Hindlimb muscle (tissue), 1 donor: Measurements from ENCODE around the gene PAX7. TPM values are rescaled to one million over a fixed set of nuclear protein-coding genes. Genes with fewer than 3 reads are reported as not detected.
"Not testable (repeated sequence)": the region's sequence is repeated elsewhere in the genome, so short reads cannot be mapped to it uniquely, and the experiment has no call there.

Source experiments
- DNase-seq: peaks from one replicate; pipeline ENCODE4 v3.0.0-alpha.2; 2013
- polyA plus RNA-seq: library from polyadenylated mRNA; unstranded; fragments of 120-200 nt; gene quantifications from one replicate; pipeline ENCODE4 v1.2.1, GENCODE V29; 2013; ENCODE audit not compliant: insufficient read length

The PAX7 gene
- polyA plus RNA-seq = 52.1 TPM

- no peak for DNase-seq
These were observed at the start of gene PAX7 for GRCh38 chr1:18630511-18631495. TSS of gene PAX7 (plus strand) at chr1:18630846. CDS start at chr1:18631604, 758 bp downstream.

DNA sequence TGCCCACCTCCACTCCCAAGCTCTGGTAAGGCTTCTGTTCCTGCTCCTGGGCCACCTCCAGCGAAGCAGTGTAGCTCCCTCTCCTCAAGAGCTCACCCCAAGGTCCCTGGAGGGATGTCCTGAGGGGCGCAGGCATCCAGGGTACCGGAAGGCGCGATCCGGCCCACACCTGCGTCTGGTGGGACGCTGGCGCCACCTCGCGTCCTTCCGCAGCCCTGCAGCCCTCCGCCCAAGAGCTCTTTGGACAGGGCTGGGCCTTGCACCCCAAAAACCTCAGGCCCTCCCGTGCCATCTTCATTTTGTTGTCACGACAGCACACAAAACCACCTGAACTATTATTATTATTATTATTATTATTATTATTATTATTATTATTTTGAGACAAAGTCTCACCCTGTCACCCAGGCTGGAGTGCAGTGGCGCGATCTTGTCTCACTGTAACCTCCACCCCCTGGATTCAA, 49.2 kb upstream of the PAX7 start:
- no peak for DNase-seq

GRCh38 chr1:18582890-18583289, 47.8 kb upstream of the PAX7 start:
- no peak for DNase-seq

DNA sequence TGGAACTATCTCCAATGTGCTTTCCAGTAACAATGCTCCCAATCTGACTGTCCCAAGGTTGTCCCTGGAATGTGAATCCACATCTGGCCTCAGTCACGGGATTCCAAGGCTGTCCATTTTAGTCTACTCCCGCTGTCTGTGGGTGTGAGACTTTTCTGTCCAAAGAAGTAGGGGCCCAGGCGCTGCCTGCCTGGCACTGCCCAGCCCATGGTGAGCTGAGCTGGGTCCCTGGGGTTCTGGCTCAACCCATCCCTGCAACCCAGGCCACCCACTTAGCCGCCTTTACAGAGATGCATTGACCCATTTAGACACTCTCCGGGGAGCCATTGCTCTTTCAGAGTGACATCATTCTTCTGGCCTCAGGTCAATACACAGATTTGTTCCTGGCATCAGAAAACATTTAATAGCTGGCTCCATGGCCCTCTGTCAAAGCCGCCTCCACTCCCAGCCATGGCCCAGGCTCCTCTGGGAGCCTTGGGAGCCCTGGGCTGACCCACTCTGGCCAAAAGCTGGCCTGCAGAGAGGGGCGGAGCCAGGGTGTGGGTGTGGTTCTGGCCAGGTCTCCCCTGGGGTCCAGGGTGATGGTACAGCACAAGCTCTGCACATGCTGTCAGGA, 47.2 kb upstream of the PAX7 start:
- DNase-seq = peak; percentile 51

- not testable (repeated sequence) for DNase-seq
These were observed 44.6 kb upstream of the PAX7 start for GRCh38 chr1:18586016-18586415.

DNA sequence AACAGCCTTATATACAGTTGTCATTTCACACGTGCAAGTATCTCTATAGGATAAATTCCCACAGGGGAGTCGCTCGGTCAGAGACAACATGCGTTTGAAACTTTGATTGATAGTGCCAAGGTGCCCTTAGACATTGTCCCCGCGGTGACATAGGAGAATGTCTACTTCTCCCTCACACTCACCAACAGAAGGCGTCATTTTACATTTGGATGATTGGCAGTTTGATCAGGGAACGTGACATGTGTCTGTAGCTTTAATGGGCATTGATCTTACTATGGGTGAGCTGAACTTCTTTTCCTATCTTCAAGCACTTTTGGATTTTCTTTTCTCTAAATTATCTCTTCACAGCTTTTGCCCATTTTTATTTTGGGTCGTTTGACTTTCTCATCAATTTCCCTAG, 42.6 kb upstream of the PAX7 start:
- DNase-seq = no peak

DNA sequence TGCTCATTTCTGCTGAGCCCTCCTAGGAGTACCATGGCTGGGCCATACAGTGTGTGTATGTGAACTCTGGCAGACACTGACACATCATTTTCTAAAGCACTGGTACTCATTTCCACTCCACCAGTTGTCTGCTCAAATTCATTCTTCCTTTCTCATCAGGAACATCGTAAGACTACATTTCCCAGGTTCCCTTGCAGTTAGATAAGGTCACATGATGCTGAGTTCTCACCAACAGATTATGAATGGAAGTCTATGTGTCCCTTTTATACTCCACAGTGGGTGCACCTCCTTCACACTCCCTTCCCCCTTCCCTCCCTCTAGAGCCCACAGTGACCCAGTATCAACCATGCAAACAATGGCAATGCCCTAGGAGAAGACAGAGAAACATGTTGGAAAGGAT, 38.3 kb upstream of the PAX7 start:
- no peak for DNase-seq

- DNase-seq = peak; percentile 61
These were observed 33.2 kb upstream of the PAX7 start for GRCh38 chr1:18597160-18598042.

- peak; percentile 87 for DNase-seq
These were observed 31.6 kb upstream of the PAX7 start for GRCh38 chr1:18599086-18599485.

GRCh38 chr1:18599704-18600103, 30.9 kb upstream of the PAX7 start:
- no peak for DNase-seq

DNA sequence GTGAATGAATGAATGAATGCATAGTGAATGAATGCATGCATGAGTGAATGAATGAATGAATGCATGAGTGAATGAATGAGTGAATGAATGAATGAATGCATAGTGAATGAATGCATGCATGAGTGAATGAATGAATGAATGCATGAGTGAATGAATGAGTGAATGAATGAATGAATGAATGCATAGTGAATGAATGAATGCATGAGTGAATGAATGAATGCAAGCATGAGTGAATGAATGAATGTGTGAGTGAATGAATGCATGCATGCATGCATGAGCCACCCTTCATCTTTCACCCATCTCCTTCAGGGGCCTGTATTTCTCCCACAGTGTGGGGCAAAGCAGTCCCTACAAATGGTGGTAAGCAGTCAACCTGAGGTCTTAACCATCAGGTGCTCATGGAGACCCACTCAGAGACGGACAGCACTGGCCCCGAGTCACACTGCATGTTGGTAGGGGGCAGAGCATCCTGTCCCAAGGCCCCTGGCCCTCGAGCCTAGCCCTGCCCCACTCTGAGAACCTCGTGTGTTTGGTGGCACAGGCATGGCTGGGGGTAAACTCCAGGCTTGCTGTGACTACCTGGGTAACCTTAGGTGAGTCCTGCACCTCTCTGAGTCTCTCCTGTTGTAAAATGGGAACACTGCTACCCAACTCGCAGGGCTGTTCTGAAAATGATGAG, 28.0 kb upstream of the PAX7 start:
- DNase-seq = no peak

GRCh38 chr1:18603212-18603852, 27.3 kb upstream of the PAX7 start:
- DNase-seq = no peak

DNA sequence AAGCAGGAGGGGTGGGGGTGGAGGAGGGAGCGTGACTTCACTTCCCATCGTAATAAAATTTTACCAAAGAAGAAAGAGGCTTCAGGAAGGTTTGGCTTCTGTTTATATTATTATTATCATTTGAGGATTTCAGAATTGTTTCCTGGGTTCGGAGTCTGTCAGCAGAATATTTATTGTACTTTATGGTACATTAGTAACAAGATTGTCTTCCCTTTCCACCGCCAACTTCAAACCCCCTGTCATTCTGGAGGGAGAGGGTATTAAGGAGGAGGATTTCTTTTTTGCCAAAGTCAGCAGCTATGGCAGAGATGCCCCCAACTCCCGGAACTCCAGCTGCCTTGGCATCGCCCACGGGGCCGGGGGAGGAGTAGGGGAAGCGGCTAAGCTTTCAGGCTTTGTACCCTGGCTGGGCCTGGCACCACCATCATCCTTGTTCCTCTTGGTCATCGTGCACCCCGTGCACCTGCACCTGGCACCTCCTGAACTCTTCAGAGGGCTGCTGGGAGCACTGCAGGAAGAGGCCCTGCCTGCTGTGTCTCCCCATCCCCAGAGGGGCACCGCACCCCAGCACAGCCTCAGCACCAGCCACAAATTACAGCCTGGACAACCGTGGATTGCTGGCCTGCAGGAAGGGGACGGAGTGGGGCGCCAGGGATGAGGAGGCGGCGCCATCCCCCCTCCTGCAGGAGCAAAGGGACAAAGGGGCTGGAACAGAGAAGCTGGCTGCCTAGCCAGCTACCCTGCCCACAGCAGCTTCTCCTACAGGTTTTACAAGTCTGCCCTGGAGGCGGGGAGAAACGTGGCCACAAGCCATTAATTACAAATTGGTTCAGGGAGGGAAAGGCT, 24.0 kb upstream of the PAX7 start:
- no peak for DNase-seq

GRCh38 chr1:18607289-18607760, 23.3 kb upstream of the PAX7 start:
- DNase-seq = no peak

DNA sequence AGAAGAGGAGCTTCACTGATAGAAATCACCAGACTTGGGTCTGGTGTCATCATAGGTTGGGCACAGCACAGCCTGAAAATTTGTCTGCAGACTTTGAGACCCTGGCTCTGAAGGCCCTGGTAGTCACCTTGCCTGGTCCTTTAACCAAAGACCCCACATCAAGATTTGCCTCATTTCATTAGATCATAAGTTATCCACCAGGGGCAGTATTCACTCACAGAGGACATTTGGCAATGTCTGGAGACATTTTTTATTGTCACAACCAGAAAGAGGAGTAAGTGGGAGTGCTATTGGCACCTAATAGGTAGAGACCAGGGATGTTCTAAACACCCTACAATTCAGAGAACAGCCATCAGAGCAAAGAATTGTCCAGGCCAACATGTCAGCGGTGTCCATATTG, 22.1 kb upstream of the PAX7 start:
- DNase-seq = no peak

GRCh38 chr1:18611311-18611710, 19.3 kb upstream of the PAX7 start:
- no peak for DNase-seq

- no peak for DNase-seq
These were observed 18.6 kb upstream of the PAX7 start for GRCh38 chr1:18612073-18612472.

- DNase-seq = no peak
These were observed 16.4 kb upstream of the PAX7 start for GRCh38 chr1:18614069-18614735.

- DNase-seq = no peak
These were observed 11.8 kb upstream of the PAX7 start for GRCh38 chr1:18618546-18619466.
